ENCODE measurements around the gene SLC26A1. TPM values are rescaled to one million over a fixed set of nuclear protein-coding genes. Genes with fewer than 3 reads are reported as not detected.

Gene SLC26A1
- total RNA-seq, 1 experiment from 2014 or later: 0.13 TPM

Other genes starting within 250 kb of the SLC26A1 start
- not detected in 2 replicates for gene CPLX1, start 167.3 kb downstream of the SLC26A1 start, total RNA-seq (2014; rRNA removed; shearing (Covaris generic))
- 101 and 121 TPM in 2 replicates for gene GAK, start 61.1 kb downstream of the SLC26A1 start, total RNA-seq (2014; rRNA removed; shearing (Covaris generic))
- gene TMEM175, start 60.9 kb downstream of the SLC26A1 start, total RNA-seq (2014; rRNA removed; shearing (Covaris generic)): 23.1 and 25.7 TPM in 2 replicates
- gene DGKQ, start 19.8 kb downstream of the SLC26A1 start, total RNA-seq (2014; rRNA removed; shearing (Covaris generic)): 7.1 and 11.5 TPM in 2 replicates
- gene IDUA, start 6.4 kb downstream of the SLC26A1 start, total RNA-seq (2014; rRNA removed; shearing (Covaris generic)): 8.2 and 10.1 TPM in 2 replicates
- 49.4 and 62.9 TPM in 2 replicates for gene FGFRL1, start 18.2 kb upstream of the SLC26A1 start, total RNA-seq (2014; rRNA removed; shearing (Covaris generic))
- not detected in 2 replicates for gene RNF212, start 120.2 kb upstream of the SLC26A1 start, total RNA-seq (2014; rRNA removed; shearing (Covaris generic))
- gene SPON2, start 179.2 kb upstream of the SLC26A1 start, total RNA-seq (2014; rRNA removed; shearing (Covaris generic)): 0.20 TPM in 1 of 2 replicates, not detected in the other